MG63 (cell line): ENCODE data around the gene SPIRE1. TPM values are rescaled to one million over a fixed set of nuclear protein-coding genes. Genes with fewer than 3 reads are reported as not detected.
"Not testable (repeated sequence)": the region's sequence is repeated elsewhere in the genome, so short reads cannot be mapped to it uniquely, and the experiment has no call there.

Experiments
- DNase-seq: peaks from one replicate; pipeline ENCODE4 v3.0.0-alpha.2; 2020
- H3K27me3 ChIP-seq: fragments of 250-450 bp; sonication (Bioruptor Pico); 2 replicates; pipeline ENCODE4 v1.5.1; 2020; ENCODE audit warnings: mild to moderate bottlenecking, moderate library complexity
- H3K36me3 ChIP-seq: fragments of 250-450 bp; sonication (Bioruptor Pico); 2 replicates; pipeline ENCODE4 v1.5.1; 2020; ENCODE audit warnings: mild to moderate bottlenecking, moderate library complexity
- H3K4me3 ChIP-seq: fragments of 250-450 bp; sonication (Bioruptor Pico); 2 replicates; pipeline ENCODE4 v1.5.1; 2020; ENCODE audit warnings: mild to moderate bottlenecking, moderate library complexity
- H3K9me3 ChIP-seq: fragments of 250-450 bp; sonication (Bioruptor Pico); 2 replicates; pipeline ENCODE4 v1.5.1; 2020; ENCODE audit warnings: mild to moderate bottlenecking, moderate library complexity
- total RNA-seq: library from RNA; depleted of rRNA; stranded (reverse); fragments of >200 nt; shearing (Covaris generic); gene quantifications from 2 replicates; pipeline ENCODE4 v1.2.3, GENCODE V29; 2014; ENCODE audit warnings: low replicate concordance

Gene SPIRE1
- total RNA-seq, 1 experiment from 2014 or later, result 19.9 TPM

DNA sequence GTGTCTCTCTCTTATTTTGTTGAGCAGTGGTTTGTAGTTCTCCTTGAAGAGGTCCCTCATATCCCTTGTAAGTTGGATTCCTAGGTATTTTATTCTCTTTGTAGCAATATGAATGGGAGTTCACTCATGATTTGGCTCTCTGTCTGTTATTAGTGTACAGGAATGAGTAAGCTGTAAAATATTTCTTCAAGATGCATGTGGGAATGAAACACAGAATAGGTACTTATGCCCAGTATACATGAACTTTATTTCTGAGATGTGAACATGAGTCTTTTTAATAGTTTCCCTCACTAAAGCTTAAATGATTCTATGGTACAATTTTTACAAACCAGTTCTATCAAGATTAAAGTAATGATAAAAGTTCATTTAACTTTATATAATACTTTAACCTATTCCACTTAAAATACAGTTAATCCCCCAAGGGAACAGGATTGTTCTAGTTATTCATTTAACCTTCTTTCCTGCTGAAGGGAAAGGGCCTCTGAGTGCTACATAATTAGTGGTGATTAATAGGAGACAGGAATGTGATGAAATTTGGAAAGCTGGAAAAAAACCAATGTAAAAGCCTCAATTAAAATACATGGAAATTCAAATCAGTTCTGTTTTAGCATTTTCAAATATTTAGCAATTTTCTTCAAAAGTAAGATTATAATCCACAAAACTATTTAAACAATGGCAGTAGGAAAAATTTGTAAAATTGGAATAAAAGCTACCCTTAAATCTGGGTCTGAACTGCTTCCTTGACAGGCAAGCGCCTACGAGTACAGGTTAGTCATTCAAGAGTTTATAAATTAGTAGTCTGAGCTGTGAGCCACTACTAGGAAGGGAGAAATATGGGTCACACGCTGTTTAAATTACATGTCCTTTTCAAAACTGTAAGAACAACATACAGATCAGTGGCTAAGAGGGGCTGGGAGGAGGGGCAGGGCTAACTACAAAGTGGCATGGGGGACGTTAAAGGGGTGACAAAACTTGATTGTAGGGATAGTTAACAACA, 28.9 kb downstream of the SPIRE1 start:
- Histone ChIP-seq H3K36me3 (peaks cover 16% of the 10 kb centered on the region), H3K4me3 (no peak overlapping the region)

DNA sequence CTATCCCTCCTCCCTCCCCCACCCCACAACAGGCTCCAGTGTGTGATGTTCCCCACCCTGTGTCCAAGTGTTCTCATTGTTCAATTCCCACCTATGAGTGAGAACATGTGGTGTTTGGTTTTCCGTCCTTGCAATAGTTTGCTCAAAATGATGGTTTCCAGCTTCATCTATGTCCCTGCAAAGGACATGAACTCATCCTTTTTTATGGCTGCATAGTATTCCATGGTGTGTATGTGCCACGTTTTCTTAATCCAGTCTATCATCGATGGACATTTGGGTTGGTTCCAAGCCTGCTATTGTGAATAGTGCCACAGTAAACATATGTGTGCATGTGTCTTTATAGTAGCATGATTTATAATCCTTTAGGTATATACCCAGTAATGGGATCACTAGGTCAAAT, 30.7 kb downstream of the SPIRE1 start:
- not testable (repeated sequence) for DNase-seq, H3K9me3 ChIP-seq, H3K4me3 ChIP-seq, H3K27me3 ChIP-seq
- peaks cover 13% of the 10 kb centered on the region for H3K36me3 ChIP-seq

More for the DNA sequence above, 28.9 kb downstream of the SPIRE1 start:
- DNase-seq, result no peak
- Histone ChIP-seq H3K9me3 (no peaks in the 10 kb centered on the region), H3K27me3 (no peaks in the 10 kb centered on the region)

DNA sequence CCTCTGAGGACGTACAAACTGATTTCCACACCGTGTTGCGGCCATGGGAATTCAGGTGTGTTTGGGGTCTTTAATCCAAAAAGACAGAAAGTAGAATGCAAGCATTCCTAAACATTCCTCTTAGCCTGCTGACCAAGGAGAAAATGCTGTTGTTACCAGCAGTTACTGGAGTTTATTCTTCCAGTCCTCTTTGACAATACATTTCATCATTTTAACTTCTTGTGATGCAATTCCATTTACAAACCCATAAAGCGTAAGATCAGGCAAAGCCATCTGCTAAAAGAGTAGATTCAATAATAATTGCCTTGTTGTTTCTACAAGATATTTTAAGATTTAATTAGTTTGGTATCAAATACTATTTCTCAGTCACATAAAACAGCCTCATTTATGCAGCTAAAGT, 32.7 kb downstream of the SPIRE1 start:
- DNase-seq, result no peak
- no peaks in the 10 kb centered on the region for H3K27me3 ChIP-seq

DNA sequence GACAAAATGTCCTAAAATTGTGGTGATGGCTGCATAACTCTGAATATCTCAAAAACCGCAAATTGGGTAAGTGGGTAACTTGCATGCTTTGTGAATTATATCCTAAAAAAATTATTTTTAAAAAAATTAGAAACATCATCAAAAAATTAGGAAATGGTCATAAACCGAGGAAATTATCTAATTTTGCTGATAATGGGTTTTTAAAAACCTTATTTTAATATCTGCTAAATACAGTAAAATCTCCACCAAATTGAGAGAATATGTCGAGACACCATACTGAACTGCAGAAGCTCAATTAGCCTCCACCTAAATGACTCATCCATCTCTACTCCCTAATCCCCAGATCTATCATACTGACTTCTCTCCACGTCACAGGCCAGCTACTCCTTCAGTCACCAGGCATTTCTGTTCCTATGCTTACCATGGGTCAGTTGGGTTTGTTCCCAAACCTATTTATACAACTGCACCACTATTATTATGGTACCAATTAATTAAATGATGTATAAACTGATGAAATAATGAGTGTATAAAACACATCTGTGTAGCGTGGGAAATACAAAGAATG, 36.1 kb downstream of the SPIRE1 start:
- peaks cover 2% of the 10 kb centered on the region; the same call in 1 of the 2 replicates for H3K9me3 ChIP-seq
- H3K4me3 ChIP-seq, result no peak overlapping the region
- DNase-seq, result peak; percentile 26
- no peaks in the 10 kb centered on the region for H3K27me3 ChIP-seq
- H3K36me3 ChIP-seq, result peaks cover 5% of the 10 kb centered on the region; the same call in 1 of the 2 replicates

More for the DNA sequence above, 32.7 kb downstream of the SPIRE1 start:
- Histone ChIP-seq H3K4me3 (no peak overlapping the region), H3K9me3 (peaks cover 2% of the 10 kb centered on the region; the same call in 1 of the 2 replicates), H3K36me3 (peaks cover 13% of the 10 kb centered on the region)

DNA sequence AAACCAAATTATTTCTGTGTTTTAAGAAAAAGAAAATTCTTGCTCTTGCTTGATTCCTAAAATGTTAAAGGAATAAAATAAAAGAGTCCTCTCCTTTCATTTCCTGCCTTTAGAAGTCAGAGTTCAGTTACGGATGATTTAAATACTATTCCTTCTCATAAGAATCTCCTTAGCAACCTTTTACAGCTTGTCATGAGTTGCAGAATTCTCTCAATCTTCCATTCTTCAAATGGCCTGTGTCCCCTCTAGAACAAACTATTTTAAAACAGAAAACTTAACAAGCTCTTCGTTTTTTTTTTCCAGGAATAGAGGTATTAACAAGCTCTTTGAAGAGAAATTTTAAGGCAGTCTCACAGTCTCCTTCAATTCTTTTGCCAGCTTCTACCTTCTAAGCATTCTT, 42.2 kb downstream of the SPIRE1 start:
- Histone ChIP-seq H3K4me3 (no peak overlapping the region), H3K27me3 (no peaks in the 10 kb centered on the region), H3K36me3 (no peaks in the 10 kb centered on the region), H3K9me3 (no peaks in the 10 kb centered on the region)
- no peak for DNase-seq

DNA sequence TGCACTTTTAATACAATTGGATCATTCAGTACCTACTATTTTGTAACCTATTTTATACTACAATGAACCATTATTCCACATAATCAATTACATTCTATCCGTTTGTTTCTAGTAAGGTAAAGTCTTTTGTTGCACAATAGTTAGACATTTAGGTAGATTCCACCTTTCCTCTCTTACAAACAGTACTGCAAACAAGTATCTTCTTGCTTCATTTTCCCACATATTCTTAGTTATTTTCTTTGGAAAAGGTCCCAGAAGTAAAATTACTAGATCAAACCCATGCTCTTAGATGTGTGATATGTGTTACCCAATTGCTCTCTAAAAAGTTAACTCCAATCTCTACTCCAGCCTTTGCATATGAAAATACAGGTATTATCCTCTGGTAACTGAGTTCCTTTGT, 49.6 kb downstream of the SPIRE1 start:
- Histone ChIP-seq H3K4me3 (no peak overlapping the region), H3K9me3 (no peaks in the 10 kb centered on the region), H3K27me3 (no peaks in the 10 kb centered on the region), H3K36me3 (no peaks in the 10 kb centered on the region; the same call in 1 of the 2 replicates)
- no peak for DNase-seq

DNA sequence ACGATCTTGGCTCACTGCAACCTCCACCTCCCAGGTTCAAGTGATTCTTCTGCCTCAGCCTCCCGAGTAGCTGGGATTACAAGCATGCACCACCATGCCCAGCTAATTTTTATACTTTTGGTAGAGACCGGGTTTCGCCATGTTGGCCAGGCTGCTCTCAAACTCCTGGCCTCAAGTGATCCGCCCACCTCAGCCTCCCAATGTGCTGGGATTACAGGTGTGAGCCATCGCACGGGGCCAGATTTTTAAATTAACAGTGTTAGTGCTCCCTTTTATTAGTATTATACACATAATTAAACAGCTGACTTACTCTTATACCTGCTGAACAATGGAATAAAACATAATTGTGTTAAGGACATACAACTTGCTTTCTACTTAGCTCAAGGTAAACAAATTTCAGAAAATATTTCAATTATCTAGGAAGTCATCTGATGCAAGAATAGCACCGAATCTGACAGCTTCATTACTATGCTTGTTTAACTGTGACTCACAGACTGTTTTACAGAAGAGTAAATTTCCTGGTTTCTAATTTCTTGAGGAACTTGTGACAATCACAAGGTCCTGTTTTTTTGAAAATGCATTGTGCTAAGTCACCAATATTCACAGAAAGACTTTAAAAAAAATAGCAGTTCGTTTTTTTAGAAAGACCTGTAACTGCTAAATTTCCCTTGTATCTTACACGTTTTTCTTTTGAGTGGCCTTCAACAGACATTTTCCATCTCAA, 51.2 kb downstream of the SPIRE1 start:
- no peak overlapping the region for H3K4me3 ChIP-seq
- H3K36me3 ChIP-seq, result no peaks in the 10 kb centered on the region; the same call in 1 of the 2 replicates
- H3K9me3 ChIP-seq, result no peaks in the 10 kb centered on the region
- DNase-seq, result no peak
- no peaks in the 10 kb centered on the region for H3K27me3 ChIP-seq

DNA sequence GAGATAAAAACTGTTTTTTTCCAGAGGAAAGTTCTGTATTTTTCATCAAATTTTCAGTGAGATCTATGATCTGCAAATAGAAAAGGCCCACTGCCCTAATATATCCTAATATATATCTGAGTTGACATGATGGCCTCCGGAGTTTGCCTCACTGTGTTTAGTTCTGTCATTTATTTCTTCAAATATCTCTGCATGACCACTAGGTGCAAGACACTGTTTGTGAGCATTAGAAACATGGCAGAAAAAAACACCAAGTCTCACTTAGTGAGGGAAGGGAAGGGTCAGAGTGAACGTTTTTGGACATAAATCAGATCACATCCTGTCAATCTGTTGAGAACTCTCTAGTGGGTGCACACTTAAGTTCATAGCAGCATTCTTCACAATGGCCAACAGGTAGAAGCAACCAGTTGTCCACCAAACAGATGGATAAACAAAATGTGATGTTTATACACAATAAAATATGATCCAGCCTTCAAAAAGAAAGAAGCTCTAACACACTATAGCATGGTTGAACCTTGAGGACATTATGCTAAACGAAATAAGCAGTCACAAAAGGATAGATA, 53.4 kb downstream of the SPIRE1 start:
- DNase-seq, result no peak
- no peaks in the 10 kb centered on the region for H3K9me3 ChIP-seq
- H3K4me3 ChIP-seq, result no peak overlapping the region
- H3K36me3 ChIP-seq, result no peaks in the 10 kb centered on the region; the same call in 1 of the 2 replicates
- no peaks in the 10 kb centered on the region for H3K27me3 ChIP-seq

DNA sequence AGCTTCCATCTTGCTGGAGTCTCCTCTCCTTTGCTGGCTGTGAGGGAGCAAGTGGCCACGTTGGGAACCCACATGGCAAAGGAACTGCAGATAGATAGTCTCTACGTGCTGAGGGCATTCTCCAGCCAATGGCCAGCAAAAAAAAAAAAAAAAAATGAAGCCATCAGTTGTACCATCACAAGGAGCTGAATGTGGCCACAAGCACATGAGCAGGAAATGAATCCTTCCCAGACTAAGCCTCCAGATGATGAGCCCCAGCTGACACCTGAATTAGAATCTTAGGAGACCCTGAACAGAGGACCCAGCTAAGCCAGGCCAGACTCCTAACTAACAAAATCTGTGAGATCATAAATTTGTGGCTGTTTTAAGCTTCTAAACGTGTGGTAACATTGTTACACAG, 57.9 kb downstream of the SPIRE1 start:
- Histone ChIP-seq H3K4me3 (no peak overlapping the region), H3K9me3 (no peaks in the 10 kb centered on the region), H3K27me3 (no peaks in the 10 kb centered on the region), H3K36me3 (no peaks in the 10 kb centered on the region; the same call in 1 of the 2 replicates)
- DNase-seq, result no peak

DNA sequence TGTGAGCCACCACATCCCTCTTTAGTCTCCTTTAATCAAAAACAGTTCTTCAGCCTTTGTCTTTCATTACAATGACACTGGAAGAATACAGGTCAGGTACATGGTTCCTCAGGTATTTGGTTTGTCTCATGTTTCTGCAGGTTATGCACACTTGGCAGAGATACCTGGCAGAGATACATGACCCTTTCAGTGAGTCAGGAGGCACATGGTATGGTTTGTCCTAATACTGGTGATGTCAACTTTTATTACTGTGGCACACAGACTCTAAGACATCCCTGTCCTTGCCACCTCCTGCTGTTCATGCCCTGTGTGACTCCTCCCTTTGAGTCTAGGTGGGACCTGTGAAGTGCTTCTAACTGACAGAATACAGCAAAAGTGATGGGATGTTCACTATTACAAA, 58.4 kb downstream of the SPIRE1 start:
- no peaks in the 10 kb centered on the region for H3K27me3 ChIP-seq
- H3K36me3 ChIP-seq, result no peaks in the 10 kb centered on the region; the same call in 1 of the 2 replicates
- no peak for DNase-seq
- no peak overlapping the region for H3K4me3 ChIP-seq
- H3K9me3 ChIP-seq, result no peaks in the 10 kb centered on the region

DNA sequence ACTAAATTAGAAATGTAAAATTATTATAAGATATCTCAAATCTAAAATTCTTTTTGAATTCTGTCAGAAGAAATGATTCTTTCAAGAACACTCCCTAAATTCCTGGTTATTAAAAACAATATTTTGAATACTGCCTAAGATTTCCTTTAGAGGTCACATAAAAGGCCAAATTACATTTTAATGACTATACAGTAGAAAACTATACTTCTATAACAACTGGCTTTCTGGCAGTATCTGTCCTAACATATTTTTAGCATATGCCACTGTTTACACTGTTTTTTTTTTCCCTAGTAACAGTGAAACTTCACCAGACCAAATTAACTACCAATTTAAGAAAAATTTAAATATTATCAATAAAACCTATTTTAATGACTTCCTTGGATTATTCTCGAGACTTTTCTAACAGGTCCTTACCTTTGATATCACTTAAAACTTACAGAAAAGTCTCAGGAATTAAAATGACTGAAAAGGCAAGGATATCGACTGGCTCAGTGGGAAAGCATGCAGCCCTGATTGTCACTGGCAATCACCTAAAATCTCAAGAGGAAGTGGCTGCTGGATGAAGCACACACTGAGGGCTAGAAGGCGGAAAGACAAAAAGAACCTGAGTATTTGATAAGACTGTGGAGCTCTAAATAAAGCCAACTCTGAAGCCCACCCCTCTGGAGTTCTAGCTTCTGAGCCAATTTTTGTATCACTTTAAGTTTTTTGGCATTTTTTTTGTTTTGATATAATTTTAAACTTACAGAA, 59.6 kb downstream of the SPIRE1 start:
- H3K36me3 ChIP-seq, result no peaks in the 10 kb centered on the region
- no peaks in the 10 kb centered on the region for H3K9me3 ChIP-seq
- DNase-seq, result peak; percentile 14
- H3K4me3 ChIP-seq, result no peak overlapping the region
- H3K27me3 ChIP-seq, result no peaks in the 10 kb centered on the region

DNA sequence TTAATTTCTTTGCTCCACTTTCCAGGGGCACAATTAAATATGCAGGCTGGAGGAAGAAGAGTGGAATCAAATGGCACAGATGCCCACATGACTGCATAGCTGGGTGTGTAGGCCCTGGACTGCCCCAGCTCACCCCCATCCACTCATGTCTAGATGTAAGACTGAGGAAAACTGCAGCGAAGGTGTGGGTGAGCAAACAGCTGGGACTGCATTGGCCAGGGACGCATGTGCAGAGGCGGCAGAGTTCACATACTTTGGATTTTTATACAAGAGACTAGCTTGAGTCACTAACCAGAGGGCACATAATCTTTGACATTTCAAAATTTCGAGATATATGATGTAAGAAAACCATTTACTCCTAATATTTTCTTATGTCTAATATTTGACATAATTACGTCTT, 60.1 kb downstream of the SPIRE1 start:
- Histone ChIP-seq H3K9me3 (no peaks in the 10 kb centered on the region), H3K4me3 (no peak overlapping the region), H3K36me3 (no peaks in the 10 kb centered on the region), H3K27me3 (no peaks in the 10 kb centered on the region)
- peak; percentile 88 for DNase-seq

DNA sequence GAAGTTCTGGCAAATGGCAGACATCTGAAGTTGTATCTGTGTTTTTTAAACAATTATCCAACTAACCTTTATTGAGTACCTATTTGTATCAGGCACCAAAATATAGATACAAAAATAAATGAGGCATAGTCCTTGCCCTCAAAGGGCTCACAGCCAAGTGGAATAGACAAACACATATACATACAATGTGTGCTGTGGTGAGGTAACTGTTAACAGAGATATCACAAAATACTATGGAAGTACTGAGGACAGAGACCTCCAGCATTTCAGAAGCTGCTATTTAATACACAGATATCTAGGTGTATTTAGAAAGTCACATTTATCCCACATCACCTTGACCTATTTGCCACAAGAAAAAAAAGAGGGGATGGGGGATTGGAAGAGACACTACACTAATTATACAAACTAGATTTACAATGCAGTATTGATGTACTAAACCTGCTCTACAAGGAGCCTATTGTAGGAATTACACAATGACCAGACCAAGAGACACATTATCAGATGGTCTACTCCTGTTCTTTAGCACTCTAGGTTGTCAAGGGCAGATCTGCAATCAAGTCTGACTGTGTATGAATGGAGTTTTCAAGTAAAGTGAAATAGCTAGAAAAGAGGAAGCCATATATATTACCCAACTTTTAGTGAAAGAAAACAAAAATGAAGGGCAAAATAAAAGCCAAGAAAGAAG, 62.2 kb downstream of the SPIRE1 start:
- Histone ChIP-seq H3K36me3 (no peaks in the 10 kb centered on the region), H3K9me3 (no peaks in the 10 kb centered on the region), H3K4me3 (no peak overlapping the region), H3K27me3 (no peaks in the 10 kb centered on the region)
- DNase-seq, result no peak

DNA sequence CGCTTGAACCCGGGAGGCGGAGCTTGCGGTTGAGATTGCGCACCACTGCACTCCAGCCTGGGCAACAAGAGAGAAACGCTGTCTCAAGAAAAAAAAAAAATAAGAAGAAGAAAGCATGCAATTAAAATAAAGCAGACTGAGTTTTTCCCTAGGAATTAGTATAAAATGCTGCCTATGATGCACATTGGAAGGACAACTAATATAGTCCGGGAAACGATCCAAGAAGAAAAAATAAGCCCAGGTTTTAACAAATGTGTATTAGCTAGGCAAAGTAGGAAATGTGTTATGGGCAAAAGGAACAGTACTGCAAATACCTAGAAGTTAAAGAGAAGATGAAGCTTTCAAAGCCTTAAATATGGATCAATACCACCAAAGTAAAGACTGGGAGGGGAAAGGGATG, 64.0 kb downstream of the SPIRE1 start:
- no peak overlapping the region for H3K4me3 ChIP-seq
- H3K9me3 ChIP-seq, result no peaks in the 10 kb centered on the region
- H3K36me3 ChIP-seq, result no peaks in the 10 kb centered on the region
- no peak for DNase-seq
- no peaks in the 10 kb centered on the region for H3K27me3 ChIP-seq

DNA sequence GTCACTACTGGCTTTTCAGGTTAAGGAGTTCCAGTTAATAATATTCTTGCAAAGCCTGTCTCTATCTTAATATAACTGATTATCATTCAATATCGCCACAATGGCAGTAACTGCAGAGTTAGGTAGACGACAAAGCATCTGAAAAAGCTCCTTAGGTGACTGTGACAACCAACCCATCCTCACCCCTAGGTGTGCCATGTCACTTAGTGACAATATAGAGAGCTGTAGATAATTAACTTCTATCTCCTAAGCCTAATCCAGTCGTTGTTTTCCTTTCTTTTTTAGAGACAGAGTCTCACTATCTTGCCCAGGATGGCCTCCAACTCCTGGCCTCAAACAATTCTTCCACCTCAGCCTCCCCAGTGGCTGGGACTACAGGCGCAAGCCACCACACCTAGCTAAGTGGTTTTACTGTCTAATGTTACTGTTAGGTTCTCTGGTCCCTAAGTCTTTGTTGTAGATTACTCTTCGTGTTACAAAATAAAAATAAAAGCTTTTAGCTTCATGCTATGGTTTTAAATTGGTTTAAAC, 65.2 kb downstream of the SPIRE1 start:
- Histone ChIP-seq H3K9me3 (no peaks in the 10 kb centered on the region), H3K27me3 (no peaks in the 10 kb centered on the region), H3K36me3 (no peaks in the 10 kb centered on the region), H3K4me3 (no peak overlapping the region)
- DNase-seq, result no peak
